Stimulated activated CD4-positive, alpha-beta T cell treated with anti-CD3 and anti-CD28 coated beads, Interleukin-2, amount 100 ng/mL, for 24 hours (primary cell): ENCODE results near the gene YPEL5.
"Not testable (repeated sequence)": the region's sequence is repeated elsewhere in the genome, so short reads cannot be mapped to it uniquely, and the experiment has no call there.

Experiments
- DNase-seq, 2 donors: peaks; one replicate each; pipeline ENCODE4 v3.0.0-alpha.2; 2020

The YPEL5 gene

GRCh38 chr2:30146337-30147195 is at the start of gene YPEL5:
TSS of gene YPEL5 (plus strand) at chr2:30147007. CDS start at chr2:30156652, 9,645 bp downstream.
- peak; percentile 98 to 99 for DNase-seq

GRCh38 chr2:30098266-30099005 is 48.4 kb upstream of the YPEL5 start:
- no peak for DNase-seq

GRCh38 chr2:30099366-30099765 is 47.4 kb upstream of the YPEL5 start:
- DNase-seq, result not testable (repeated sequence)

- DNase-seq, result not testable (repeated sequence)
Measured at GRCh38 chr2:30100691-30101090, 46.1 kb upstream of the YPEL5 start.

- no peak for DNase-seq
Measured at GRCh38 chr2:30104307-30104706, 42.5 kb upstream of the YPEL5 start.

GRCh38 chr2:30105556-30105955 is 41.3 kb upstream of the YPEL5 start:
- no peak for DNase-seq

- DNase-seq, result no peak
Measured at GRCh38 chr2:30106543-30106942, 40.3 kb upstream of the YPEL5 start.

GRCh38 chr2:30108192-30108591 is 38.6 kb upstream of the YPEL5 start:
- no peak for DNase-seq

GRCh38 chr2:30108851-30109250 is 38.0 kb upstream of the YPEL5 start:
- no peak for DNase-seq

- DNase-seq, result no peak
Measured at GRCh38 chr2:30109856-30110255, 37.0 kb upstream of the YPEL5 start.

- no peak for DNase-seq
Measured at GRCh38 chr2:30110773-30111172, 36.0 kb upstream of the YPEL5 start.

- not testable (repeated sequence) for DNase-seq
Measured at GRCh38 chr2:30111186-30111585, 35.6 kb upstream of the YPEL5 start.

GRCh38 chr2:30112561-30112960 is 34.2 kb upstream of the YPEL5 start:
- no peak for DNase-seq

- no peak for DNase-seq
Measured at GRCh38 chr2:30113617-30114293, 33.1 kb upstream of the YPEL5 start.

GRCh38 chr2:30115141-30115980 is 31.4 kb upstream of the YPEL5 start:
- peak; percentile 67 to 78 for DNase-seq

- no peak for DNase-seq
Measured at GRCh38 chr2:30115981-30116285, 30.9 kb upstream of the YPEL5 start.

GRCh38 chr2:30122362-30122761 is 24.4 kb upstream of the YPEL5 start:
- no peak for DNase-seq

GRCh38 chr2:30127016-30127893 is 19.6 kb upstream of the YPEL5 start:
- DNase-seq, result no peak

- no peak for DNase-seq
Measured at GRCh38 chr2:30134582-30134981, 12.2 kb upstream of the YPEL5 start.

GRCh38 chr2:30135541-30135940 is 11.3 kb upstream of the YPEL5 start:
- no peak for DNase-seq

GRCh38 chr2:30136764-30137444 is 9.9 kb upstream of the YPEL5 start:
- no peak for DNase-seq
